RPMI8226 (cell line): ENCODE data around the gene HIPK2.

Experiments used
- DNase-seq: peaks from one replicate; pipeline ENCODE4 v3.0.0-alpha.2; 2015

The HIPK2 gene

GRCh38 chr7:139750459-139751095, 27.2 kb downstream of the HIPK2 start:
- DNase-seq = no peak

GRCh38 chr7:139749545-139749944, 28.3 kb downstream of the HIPK2 start:
- no peak for DNase-seq

- DNase-seq = no peak
Measured at GRCh38 chr7:139748941-139749340, 28.9 kb downstream of the HIPK2 start.

- DNase-seq = no peak
Measured at GRCh38 chr7:139748373-139748765, 29.4 kb downstream of the HIPK2 start.

GRCh38 chr7:139747662-139748372, 30.0 kb downstream of the HIPK2 start:
- DNase-seq = no peak

- no peak for DNase-seq
Measured at GRCh38 chr7:139746652-139747051, 31.1 kb downstream of the HIPK2 start.

- no peak for DNase-seq
Measured at GRCh38 chr7:139745678-139746143, 32.1 kb downstream of the HIPK2 start.

- DNase-seq = no peak
Measured at GRCh38 chr7:139744768-139745677, 32.8 kb downstream of the HIPK2 start.

- DNase-seq = no peak
Measured at GRCh38 chr7:139743967-139744767, 33.6 kb downstream of the HIPK2 start.

- no peak for DNase-seq
Measured at GRCh38 chr7:139743267-139743966, 34.4 kb downstream of the HIPK2 start.

- DNase-seq = no peak
Measured at GRCh38 chr7:139741789-139742344, 35.9 kb downstream of the HIPK2 start.

- DNase-seq = no peak
Measured at GRCh38 chr7:139741239-139741638, 36.6 kb downstream of the HIPK2 start.

- no peak for DNase-seq
Measured at GRCh38 chr7:139739863-139740597, 37.8 kb downstream of the HIPK2 start.

GRCh38 chr7:139738772-139739171, 39.0 kb downstream of the HIPK2 start:
- DNase-seq = no peak

- no peak for DNase-seq
Measured at GRCh38 chr7:139738101-139738489, 39.7 kb downstream of the HIPK2 start.

GRCh38 chr7:139737221-139738100, 40.3 kb downstream of the HIPK2 start:
- no peak for DNase-seq

GRCh38 chr7:139735912-139736595, 41.7 kb downstream of the HIPK2 start:
- DNase-seq = no peak

GRCh38 chr7:139735466-139735865, 42.3 kb downstream of the HIPK2 start:
- no peak for DNase-seq

- no peak for DNase-seq
Measured at GRCh38 chr7:139734395-139734794, 43.4 kb downstream of the HIPK2 start.
